ENCODE measurements around the gene MMP28.

MMP28 gene

DNA sequence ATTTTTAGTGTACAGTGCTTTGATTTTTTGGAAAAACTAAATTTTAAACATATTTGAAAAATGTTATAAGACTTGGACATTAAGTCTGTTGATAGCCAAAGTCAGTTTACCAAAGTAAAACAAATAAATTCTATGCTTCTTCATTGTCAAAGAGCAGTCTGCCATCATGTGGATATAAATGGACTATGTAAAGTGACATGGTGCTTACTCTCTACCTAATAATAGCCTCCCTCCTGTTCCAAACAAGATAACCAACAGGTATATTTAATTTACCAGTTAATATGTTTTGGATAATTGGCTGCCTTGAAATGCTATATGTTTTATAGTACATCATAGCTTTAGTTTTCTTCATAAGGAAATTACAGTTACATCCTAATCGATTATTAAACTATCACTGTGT, 29.8 kb upstream of the MMP28 start:
- DNase-seq (ENCODE audit: low spot score), result no peak
- TF ChIP-seq, protein P1, sequence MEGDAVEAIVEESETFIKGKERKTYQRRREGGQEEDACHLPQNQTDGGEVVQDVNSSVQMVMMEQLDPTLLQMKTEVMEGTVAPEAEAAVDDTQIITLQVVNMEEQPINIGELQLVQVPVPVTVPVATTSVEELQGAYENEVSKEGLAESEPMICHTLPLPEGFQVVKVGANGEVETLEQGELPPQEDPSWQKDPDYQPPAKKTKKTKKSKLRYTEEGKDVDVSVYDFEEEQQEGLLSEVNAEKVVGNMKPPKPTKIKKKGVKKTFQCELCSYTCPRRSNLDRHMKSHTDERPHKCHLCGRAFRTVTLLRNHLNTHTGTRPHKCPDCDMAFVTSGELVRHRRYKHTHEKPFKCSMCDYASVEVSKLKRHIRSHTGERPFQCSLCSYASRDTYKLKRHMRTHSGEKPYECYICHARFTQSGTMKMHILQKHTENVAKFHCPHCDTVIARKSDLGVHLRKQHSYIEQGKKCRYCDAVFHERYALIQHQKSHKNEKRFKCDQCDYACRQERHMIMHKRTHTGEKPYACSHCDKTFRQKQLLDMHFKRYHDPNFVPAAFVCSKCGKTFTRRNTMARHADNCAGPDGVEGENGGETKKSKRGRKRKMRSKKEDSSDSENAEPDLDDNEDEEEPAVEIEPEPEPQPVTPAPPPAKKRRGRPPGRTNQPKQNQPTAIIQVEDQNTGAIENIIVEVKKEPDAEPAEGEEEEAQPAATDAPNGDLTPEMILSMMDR (IDR thresholded peaks at IDR 0.05; ENCODE audit: borderline replicate concordance, control extremely low read depth, extremely low read depth, insufficient read depth, missing control alignments), result no peak
- in situ Hi-C loops (cut with MboI; ENCODE audit: low sequenced_read_pairs, unreplicated experiment), result no loop called here

DNA sequence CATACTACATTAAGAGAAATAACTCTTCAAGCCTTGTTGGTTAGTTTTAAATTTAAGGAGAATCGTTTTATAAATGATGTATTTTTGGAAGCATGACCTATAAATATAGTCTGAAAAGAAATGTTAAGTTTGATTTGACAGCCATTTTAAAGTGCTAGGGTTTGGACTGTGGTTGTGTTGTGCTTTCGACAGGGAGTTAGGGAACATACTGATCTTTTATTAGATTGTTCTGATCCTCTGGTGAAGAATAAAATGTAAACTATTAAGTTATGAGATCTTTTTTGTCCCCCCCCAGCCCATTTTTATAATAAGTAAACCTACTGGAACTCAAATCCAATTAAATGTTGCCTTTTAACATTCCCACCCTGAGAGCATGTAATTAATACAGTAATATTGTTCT, 25.9 kb upstream of the MMP28 start:
- in situ Hi-C loops (cut with MboI; ENCODE audit: low sequenced_read_pairs, unreplicated experiment), result no loop called here
- no peak for DNase-seq (ENCODE audit: low spot score)
- TF ChIP-seq, protein P1 (IDR thresholded peaks at IDR 0.05; ENCODE audit: borderline replicate concordance, control extremely low read depth, extremely low read depth, insufficient read depth, missing control alignments), result no peak

- no peak for DNase-seq (ENCODE audit: low spot score)
- in situ Hi-C loops (cut with MboI; ENCODE audit: low sequenced_read_pairs, unreplicated experiment), result no loop called here
- TF ChIP-seq, protein P1 (IDR thresholded peaks at IDR 0.05; ENCODE audit: borderline replicate concordance, control extremely low read depth, extremely low read depth, insufficient read depth, missing control alignments), result no peak
Observed at GRCh38 chr17:35819455-35819854, 24.0 kb upstream of the MMP28 start.

DNA sequence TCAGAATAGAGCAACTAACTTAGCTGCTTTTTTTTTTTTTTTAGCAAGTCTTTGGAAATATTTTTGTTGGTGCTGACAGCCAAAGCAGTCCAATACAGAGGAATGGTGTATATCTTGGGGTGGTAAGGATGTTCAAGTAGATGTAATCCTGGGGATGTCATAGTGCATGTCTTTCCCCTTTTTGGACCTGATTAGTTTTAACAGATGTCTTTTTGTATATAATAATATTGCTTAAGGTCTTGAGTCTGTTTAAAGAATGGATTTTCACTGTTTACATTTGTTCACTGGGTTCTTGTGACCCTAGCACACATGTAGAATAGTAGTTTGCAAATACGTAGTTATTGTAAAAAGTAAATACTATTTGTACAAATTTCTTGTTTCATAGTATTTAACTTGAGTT, 21.8 kb upstream of the MMP28 start:
- TF ChIP-seq, protein P1 (IDR thresholded peaks at IDR 0.05; ENCODE audit: borderline replicate concordance, control extremely low read depth, extremely low read depth, insufficient read depth, missing control alignments), result no peak
- DNase-seq (ENCODE audit: low spot score), result no peak
- in situ Hi-C loops (cut with MboI; ENCODE audit: low sequenced_read_pairs, unreplicated experiment), result no loop called here

DNA sequence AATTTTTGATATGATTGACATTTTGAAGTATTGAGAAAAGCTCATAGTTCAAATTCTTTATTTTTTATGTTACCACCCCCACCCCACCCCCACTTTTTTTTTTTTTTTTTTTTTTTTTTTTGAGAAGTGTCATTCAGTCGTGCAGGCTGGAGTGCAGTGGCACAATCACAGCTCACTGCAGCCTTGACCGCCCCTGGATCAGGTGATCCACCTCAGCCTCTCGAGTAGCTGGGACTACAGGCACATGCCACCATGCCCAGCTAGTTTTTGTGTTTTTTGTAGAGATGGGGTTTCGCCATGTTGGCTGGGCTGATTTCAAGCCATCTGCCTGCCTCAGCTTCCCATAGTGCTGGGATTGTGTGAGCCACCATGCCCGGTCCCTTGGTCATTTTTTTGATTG, 21.3 kb upstream of the MMP28 start:
- in situ Hi-C loops (cut with MboI; ENCODE audit: low sequenced_read_pairs, unreplicated experiment), result no loop called here
- TF ChIP-seq, protein P1 (IDR thresholded peaks at IDR 0.05; ENCODE audit: borderline replicate concordance, control extremely low read depth, extremely low read depth, insufficient read depth, missing control alignments), result no peak

DNA sequence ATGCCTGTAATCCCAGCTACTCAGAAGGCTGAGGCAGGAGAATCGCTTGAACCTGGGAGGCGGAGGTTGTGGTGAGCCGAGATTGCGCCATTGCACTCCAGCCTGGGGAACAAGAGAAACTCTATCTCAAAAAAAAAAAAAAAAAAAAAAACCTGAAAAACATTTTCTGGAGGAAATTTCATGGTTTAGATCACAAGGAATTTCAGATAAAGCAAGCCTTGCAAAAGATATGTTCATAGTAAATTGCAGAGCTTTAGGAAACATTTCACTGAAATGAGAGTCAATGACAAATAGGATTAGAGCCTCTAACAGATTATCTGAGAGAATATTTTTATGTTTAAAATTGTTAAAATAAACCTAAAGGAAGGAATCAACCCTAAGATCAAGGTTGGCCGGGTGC, 17.0 kb upstream of the MMP28 start:
- in situ Hi-C loops (cut with MboI; ENCODE audit: low sequenced_read_pairs, unreplicated experiment), result no loop called here
- TF ChIP-seq, protein P1 (IDR thresholded peaks at IDR 0.05; ENCODE audit: borderline replicate concordance, control extremely low read depth, extremely low read depth, insufficient read depth, missing control alignments), result no peak
- DNase-seq (ENCODE audit: low spot score), result no peak

More for the DNA sequence above, 21.3 kb upstream of the MMP28 start:
- no peak for DNase-seq (ENCODE audit: low spot score)

DNA sequence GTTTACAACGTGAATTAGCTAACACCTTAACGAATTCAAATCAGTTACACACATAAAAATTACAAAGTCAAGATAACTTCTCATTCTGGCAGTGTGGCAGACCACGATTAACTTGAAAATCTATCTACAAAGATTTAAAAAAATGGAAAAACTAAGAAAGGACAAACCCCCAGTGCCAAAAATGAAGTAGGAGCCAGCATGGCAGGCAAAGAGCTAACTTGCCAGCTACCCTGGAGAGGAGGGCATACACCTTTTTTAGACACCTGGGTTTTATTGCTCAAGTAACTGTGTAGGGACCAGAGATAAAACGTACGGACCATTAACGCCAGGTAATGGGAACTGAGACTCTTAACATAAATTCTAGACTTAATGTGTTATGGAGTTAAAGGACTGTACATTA, 16.3 kb upstream of the MMP28 start:
- DNase-seq (ENCODE audit: low spot score), result no peak
- in situ Hi-C loops (cut with MboI; ENCODE audit: low sequenced_read_pairs, unreplicated experiment), result no loop called here
- TF ChIP-seq, protein P1 (IDR thresholded peaks at IDR 0.05; ENCODE audit: borderline replicate concordance, control extremely low read depth, extremely low read depth, insufficient read depth, missing control alignments), result no peak

Measured in GM13976 (cell line).